Stomach (tissue), 9 donors: ENCODE measurements around the gene ANKS1B. TPM values are rescaled to one million over a fixed set of nuclear protein-coding genes. Genes with fewer than 3 reads are reported as not detected.

Experiments
- DNase-seq, 2 donors: peaks; one replicate each; pipeline versions ENCODE4 v3.0.0 to v3.0.0-alpha.2; 2013 to 2019
- H3K27ac ChIP-seq, 5 donors: fragments of 200-600 bp in 4 of 5; sonication (generic) in 4 of 5; one replicate each; pipeline ENCODE4 v1.5.1; 2013 to 2019; ENCODE audit warnings: mild to moderate bottlenecking in 1 of 5, moderate library complexity in 1 of 5
- H3K27me3 ChIP-seq, 3 donors: fragments of 200-600 bp; sonication (generic); one replicate each; pipeline ENCODE4 v1.5.1; 2017 to 2019; ENCODE audit warnings: mixed run types in 1 of 3
- H3K36me3 ChIP-seq, 4 donors: fragments of 200-600 bp; sonication (generic); 1 replicate in 3 of 4; 2 replicates in 1 of 4; pipeline ENCODE4 v1.5.1; 2016 to 2019
- H3K4me1 ChIP-seq, 4 donors: fragments of 200-600 bp; sonication (generic); one replicate each; pipeline ENCODE4 v1.5.1; 2016 to 2019
- H3K4me3 ChIP-seq, 4 donors: fragments of 200-600 bp; sonication (generic) in 3 of 4; one replicate each; pipeline ENCODE4 v1.5.1; 2016 to 2019; ENCODE audit warnings: mild to moderate bottlenecking in 1 of 4
- H3K9me3 ChIP-seq, 4 donors: fragments of 200-600 bp; sonication (generic); one replicate each; pipeline ENCODE4 v1.5.1; 2016 to 2019
- CTCF ChIP-seq, 7 experiments: fragments of 450-650 bp in 4 of 7; fragments of 200-600 bp in 3 of 7; sonication (generic) in 3 of 7; IDR thresholded peaks; one replicate each; pipeline ENCODE4 v1.5.1; 2016 to 2019; ENCODE audit warnings: antibody characterized with exemption in 7 of 7, control low read depth in 2 of 7, mild to moderate bottlenecking in 1 of 7
- EP300 ChIP-seq: sonication (generic); formaldehyde crosslinking; IDR thresholded peaks from one replicate; pipeline ENCODE4 v1.6.1; 2017; ENCODE audit warnings: antibody characterized with exemption
- POLR2A ChIP-seq, 4 donors: fragments of 450-650 bp; IDR thresholded peaks; one replicate each; pipeline ENCODE4 v1.6.1; 2016; ENCODE audit warnings: antibody characterized with exemption in 4 of 4, control low read depth in 2 of 4, mild to moderate bottlenecking in 1 of 4, moderate library complexity in 1 of 4
- POLR2AphosphoS5 ChIP-seq, 3 donors: sonication (generic); formaldehyde crosslinking; IDR thresholded peaks; one replicate each; pipeline ENCODE4 v1.6.1; 2016; ENCODE audit warnings: antibody characterized with exemption in 3 of 3
- WGBS, 5 donors: extraction: QIAGEN DNeasy Blood & Tissue Kit in 3 of 5; methylation state at CpG; one replicate each; pipeline versions ENCODE4 v1.1.5 to v1.1.7; 2013 to 2018; 5-methylcytosine and 5-hydroxymethylcytosine counted together
- intact Hi-C: fragments of 100-400 bp; cut with DNase I; formaldehyde crosslinking; loops from one replicate; pipeline ENCODE4 v1.15.1; 2023; ENCODE audit warnings: low total_unique reads
- polyA plus RNA-seq, 3 donors: library from polyadenylated mRNA; stranded (reverse); fragments of 200-250 nt; gene quantifications; one replicate each; pipeline ENCODE4 v1.2.3, GENCODE V29; 2013
- total RNA-seq, 5 donors: library from RNA; depleted of rRNA; stranded (reverse); fragments of >200 nt; gene quantifications; one replicate each; pipeline versions ENCODE4 v1.1.0 to v1.2.3, GENCODE V29; 2014 to 2016
- donor health status: healthy with polysubstance abuse.
- donor health status: Bipolar disorder and iron deficiency.
- donor health status: healthy.

The ANKS1B gene
- total and polyA plus RNA-seq, 8 donors: 0.73 to 26.8 (median 2.2) TPM; not detected in 2

- 80 to 87% (median 84%) methylated on average over 10 of the region's 10 CpGs for WGBS, 5 donors
- no peak overlapping the region for H3K27ac ChIP-seq
These were observed 864.8 kb downstream of the ANKS1B start for GRCh38 chr12:99119943-99120342.

GRCh38 chr12:99119449-99119848 is 865.3 kb downstream of the ANKS1B start:
- H3K4me3 ChIP-seq: no peak overlapping the region
- intact Hi-C loops: no loop called here
- TF ChIP-seq CTCF (IDR thresholded peaks at IDR 0.05): no peak
- TF ChIP-seq POLR2A (IDR thresholded peaks at IDR 0.05): no peak
- no peak for TF ChIP-seq EP300
- TF ChIP-seq POLR2AphosphoS5 (IDR thresholded peaks at IDR 0.05): no peak

More at GRCh38 chr12:99119943-99120342, 864.8 kb downstream of the ANKS1B start:
- TF ChIP-seq EP300 (no peak), POLR2AphosphoS5 (IDR thresholded peaks at IDR 0.05) (no peak), CTCF (IDR thresholded peaks at IDR 0.05) (no peak), POLR2A (IDR thresholded peaks at IDR 0.05) (no peak)
- Histone ChIP-seq H3K4me1 (no peaks in the 10 kb centered on the region), H3K36me3 (no peaks in the 10 kb centered on the region), H3K9me3 (peaks cover 0 to 3% (median 0%) of the 10 kb centered on the region in 4 donors), H3K27me3 (no peaks in the 10 kb centered on the region), H3K4me3 (no peak overlapping the region)
- DNase-seq: no peak
- intact Hi-C loops: no loop called here

GRCh38 chr12:99111600-99111999 is 873.1 kb downstream of the ANKS1B start:
- 46 to 56% (median 49%) methylated on average over 5 of the region's 5 CpGs for WGBS, 5 donors
- Histone ChIP-seq H3K27me3 (no peaks in the 10 kb centered on the region), H3K9me3 (peaks cover 0 to 3% (median 0%) of the 10 kb centered on the region in 4 donors), H3K4me1 (no peaks in the 10 kb centered on the region), H3K36me3 (no peaks in the 10 kb centered on the region), H3K4me3 (no peak overlapping the region), H3K27ac (no peak overlapping the region)
- intact Hi-C loops: no loop called here
- TF ChIP-seq EP300 (no peak), CTCF (IDR thresholded peaks at IDR 0.05) (no peak), POLR2A (IDR thresholded peaks at IDR 0.05) (no peak), POLR2AphosphoS5 (IDR thresholded peaks at IDR 0.05) (no peak)
- DNase-seq: peak in 1 of 2 donors; percentile 29

More at GRCh38 chr12:99119449-99119848, 865.3 kb downstream of the ANKS1B start:
- DNase-seq: no peak
- H3K36me3 ChIP-seq: no peaks in the 10 kb centered on the region
- H3K9me3 ChIP-seq: peaks cover 0 to 3% (median 0%) of the 10 kb centered on the region in 4 donors
- no peaks in the 10 kb centered on the region for H3K4me1 ChIP-seq
- no peaks in the 10 kb centered on the region for H3K27me3 ChIP-seq
- H3K27ac ChIP-seq: no peak overlapping the region

- TF ChIP-seq EP300 (no peak), CTCF (IDR thresholded peaks at IDR 0.05) (no peak), POLR2A (IDR thresholded peaks at IDR 0.05) (no peak), POLR2AphosphoS5 (IDR thresholded peaks at IDR 0.05) (no peak)
- H3K4me1 ChIP-seq: no peaks in the 10 kb centered on the region
- no peaks in the 10 kb centered on the region for H3K27me3 ChIP-seq
- H3K36me3 ChIP-seq: no peaks in the 10 kb centered on the region
- no peak overlapping the region for H3K27ac ChIP-seq
- H3K9me3 ChIP-seq: peaks cover 0 to 3% (median 0%) of the 10 kb centered on the region in 4 donors
- 44 to 53% (median 47%) methylated on average over 3 of the region's 3 CpGs for WGBS, 5 donors
- DNase-seq: no peak
- no peak overlapping the region for H3K4me3 ChIP-seq
- intact Hi-C loops: no loop called here
These were observed 873.9 kb downstream of the ANKS1B start for GRCh38 chr12:99110868-99111267.
